NCI-H510A treated with DMSO at 0.1 percent for 48 hours (cell line): Measurements from ENCODE around the gene STRBP.
"Not testable (repeated sequence)": the region's sequence is repeated elsewhere in the genome, so short reads cannot be mapped to it uniquely, and the experiment has no call there.

ENCODE experiments used
- DNase-seq: peaks from one replicate; lab custom pipeline; 2025; lab: John Stamatoyannopoulos, UW

STRBP gene

GRCh38 chr9:123191260-123191659, 77.1 kb downstream of the STRBP start:
- DNase-seq: no peak

GRCh38 chr9:123187131-123187530, 81.3 kb downstream of the STRBP start:
- no peak for DNase-seq

GRCh38 chr9:123186029-123186428, 82.4 kb downstream of the STRBP start:
- DNase-seq: not testable (repeated sequence)

GRCh38 chr9:123176949-123177348, 91.4 kb downstream of the STRBP start:
- DNase-seq: no peak

- no peak for DNase-seq
These were observed 92.3 kb downstream of the STRBP start for GRCh38 chr9:123175854-123176629.

GRCh38 chr9:123174887-123175518, 93.4 kb downstream of the STRBP start:
- no peak for DNase-seq

GRCh38 chr9:123174079-123174478, 94.3 kb downstream of the STRBP start:
- no peak for DNase-seq

GRCh38 chr9:123169926-123170325, 98.5 kb downstream of the STRBP start:
- DNase-seq: no peak

- no peak for DNase-seq
These were observed 99.8 kb downstream of the STRBP start for GRCh38 chr9:123168586-123168985.

GRCh38 chr9:123167474-123167873, 100.9 kb downstream of the STRBP start:
- no peak for DNase-seq

GRCh38 chr9:123165813-123166212, 102.6 kb downstream of the STRBP start:
- no peak for DNase-seq

- DNase-seq: no peak
These were observed 104.1 kb downstream of the STRBP start for GRCh38 chr9:123164285-123164684.

- no peak for DNase-seq
These were observed 105.5 kb downstream of the STRBP start for GRCh38 chr9:123162791-123163345.

- no peak for DNase-seq
These were observed 106.0 kb downstream of the STRBP start for GRCh38 chr9:123162360-123162759.

- no peak for DNase-seq
These were observed 111.2 kb downstream of the STRBP start for GRCh38 chr9:123157221-123157620.

- DNase-seq: no peak
These were observed 117.5 kb downstream of the STRBP start for GRCh38 chr9:123150708-123151503.

- DNase-seq: peak; percentile 10
These were observed 119.3 kb downstream of the STRBP start for GRCh38 chr9:123149067-123149466.

- DNase-seq: no peak
These were observed 130.2 kb downstream of the STRBP start for GRCh38 chr9:123138163-123138562.

- no peak for DNase-seq
These were observed 133.0 kb downstream of the STRBP start for GRCh38 chr9:123135430-123135829.

GRCh38 chr9:123132696-123133095, 135.7 kb downstream of the STRBP start:
- DNase-seq: no peak

GRCh38 chr9:123131993-123132392, 136.4 kb downstream of the STRBP start:
- no peak for DNase-seq

- no peak for DNase-seq
These were observed 137.1 kb downstream of the STRBP start for GRCh38 chr9:123131258-123131657.

GRCh38 chr9:123129423-123129822, 139.0 kb downstream of the STRBP start:
- no peak for DNase-seq
